ENCODE data around the gene PTPN1. TPM values are rescaled to one million over a fixed set of nuclear protein-coding genes. Genes with fewer than 3 reads are reported as not detected.

The PTPN1 gene
- polyA plus RNA-seq, 1 of the 3 experiments (the other 2 are of a cell fraction), result 23.6 TPM

DNA sequence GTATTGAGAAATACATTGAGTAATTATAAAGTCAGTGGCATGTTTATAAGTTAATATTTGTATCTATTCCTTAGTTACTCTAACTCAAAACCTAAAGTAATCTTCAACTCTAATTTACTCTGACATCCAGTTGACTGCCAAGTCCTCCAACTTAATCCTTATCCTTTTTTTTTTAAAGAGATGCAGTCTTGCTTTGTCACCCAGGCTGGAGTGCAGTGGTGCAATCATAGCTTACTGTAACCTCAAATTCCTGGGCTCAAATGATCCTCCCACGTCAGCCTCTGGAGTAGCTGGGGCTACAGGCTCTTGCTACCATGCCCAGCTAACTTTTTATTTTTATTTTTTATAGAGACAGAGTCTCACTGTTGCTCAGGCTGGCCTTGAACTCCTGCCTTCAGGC, 24.4 kb downstream of the PTPN1 start:
- Histone ChIP-seq H3K4me1 (ENCODE audit: control insufficient read depth in 1 of 2, insufficient read depth in 2 of 2, low read depth in 1 of 2, low read length in 1 of 2) (peaks cover 4 to 11% of the 10 kb centered on the region in 2 experiments; a peak in 2 of 4 replicates), H3K4me3 (ENCODE audit: low read depth in 2 of 2, low read length in 1 of 2) (no peak overlapping the region), H2AFZ (ENCODE audit: low read depth) (no peak overlapping the region), H3K27ac (ENCODE audit: low read depth in 2 of 2, low read length in 1 of 2) (no peak overlapping the region), H3K9ac (no peak overlapping the region), H3K9me3 (no peaks in the 10 kb centered on the region), H3K4me2 (no peak overlapping the region), H4K20me1 (ENCODE audit: insufficient read depth) (peaks cover 46% of the 10 kb centered on the region), H3K79me2 (ENCODE audit: insufficient read depth) (peaks cover 98% of the 10 kb centered on the region), H3K36me3 (replicated peaks in 1 of 2; ENCODE audit: control insufficient read depth in 1 of 2, insufficient read depth in 2 of 2, low read length in 1 of 2) (peaks cover 0 to under 1% of the 10 kb centered on the region in 2 experiments), H3K9me2 (no peaks in the 10 kb centered on the region), H3F3A (replicated peaks; ENCODE audit: insufficient read depth) (peaks cover 6% of the 10 kb centered on the region), H3K27me3 (ENCODE audit: insufficient read depth) (no peaks in the 10 kb centered on the region)
- TF ChIP-seq, protein P1, sequence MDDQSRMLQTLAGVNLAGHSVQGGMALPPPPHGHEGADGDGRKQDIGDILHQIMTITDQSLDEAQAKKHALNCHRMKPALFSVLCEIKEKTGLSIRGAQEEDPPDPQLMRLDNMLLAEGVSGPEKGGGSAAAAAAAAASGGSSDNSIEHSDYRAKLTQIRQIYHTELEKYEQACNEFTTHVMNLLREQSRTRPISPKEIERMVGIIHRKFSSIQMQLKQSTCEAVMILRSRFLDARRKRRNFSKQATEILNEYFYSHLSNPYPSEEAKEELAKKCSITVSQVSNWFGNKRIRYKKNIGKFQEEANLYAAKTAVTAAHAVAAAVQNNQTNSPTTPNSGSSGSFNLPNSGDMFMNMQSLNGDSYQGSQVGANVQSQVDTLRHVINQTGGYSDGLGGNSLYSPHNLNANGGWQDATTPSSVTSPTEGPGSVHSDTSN (IDR thresholded peaks at IDR 0.05), result 0 out of 2 replicates have a peak, but pooled peaks have one; percentile 4
- TF ChIP-seq SIN3A (IDR thresholded peaks at IDR 0.05; ENCODE audit: borderline replicate concordance, low read depth, low read length) (no peak), POLR2AphosphoS5 (IDR thresholded peaks at IDR 0.05; ENCODE audit: low read depth, low read length) (no peak), TCF12 (IDR thresholded peaks at IDR 0.05) (no peak)
- TF ChIP-seq, protein P2, sequence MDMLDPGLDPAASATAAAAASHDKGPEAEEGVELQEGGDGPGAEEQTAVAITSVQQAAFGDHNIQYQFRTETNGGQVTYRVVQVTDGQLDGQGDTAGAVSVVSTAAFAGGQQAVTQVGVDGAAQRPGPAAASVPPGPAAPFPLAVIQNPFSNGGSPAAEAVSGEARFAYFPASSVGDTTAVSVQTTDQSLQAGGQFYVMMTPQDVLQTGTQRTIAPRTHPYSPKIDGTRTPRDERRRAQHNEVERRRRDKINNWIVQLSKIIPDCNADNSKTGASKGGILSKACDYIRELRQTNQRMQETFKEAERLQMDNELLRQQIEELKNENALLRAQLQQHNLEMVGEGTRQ (IDR thresholded peaks at IDR 0.05; ENCODE audit: borderline replicate concordance, low read depth, low read length), result no peak
- CTCF ChIA-PET, result interaction anchor here (0.7 to 1.2 kb wide), 2 partner anchors 8 to 42 kb away, joined by 3 to 5 read pairs; no protein-coding TSS in a partner anchor
- WGBS (ENCODE audit: low lambda C conversion rate), result 89% methylated on average over 1 of the region's 1 CpG
- DNase-seq, result no peak
- POLR2A ChIA-PET, result no interaction called here

DNA sequence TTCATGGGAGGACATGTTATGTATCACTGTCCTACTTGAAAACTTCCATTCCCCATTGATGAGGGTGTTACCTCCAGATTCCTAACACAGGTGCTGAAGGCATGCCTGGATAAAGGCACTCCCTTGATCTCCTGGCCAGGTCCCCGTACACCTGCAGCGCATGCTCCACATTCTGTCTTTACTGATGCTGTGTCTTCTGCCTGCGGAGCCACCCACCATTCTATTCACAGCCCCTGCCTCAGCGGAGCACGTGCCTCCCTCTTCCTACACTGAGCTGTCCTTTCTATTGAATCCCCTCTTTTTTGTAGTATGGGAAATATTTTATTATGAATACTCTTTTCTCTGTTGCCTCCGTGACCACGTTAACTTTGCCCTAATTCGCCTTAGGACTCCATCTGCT, 25.0 kb downstream of the PTPN1 start:
- Histone ChIP-seq H3K9ac (no peak overlapping the region), H3K4me3 (ENCODE audit: low read depth in 2 of 2, low read length in 1 of 2) (no peak overlapping the region), H3F3A (replicated peaks; ENCODE audit: insufficient read depth) (peaks cover 9% of the 10 kb centered on the region), H3K79me2 (ENCODE audit: insufficient read depth) (peaks cover 98% of the 10 kb centered on the region), H3K27me3 (ENCODE audit: insufficient read depth) (no peaks in the 10 kb centered on the region), H4K20me1 (ENCODE audit: insufficient read depth) (peaks cover 43% of the 10 kb centered on the region), H3K4me1 (ENCODE audit: control insufficient read depth in 1 of 2, insufficient read depth in 2 of 2, low read depth in 1 of 2, low read length in 1 of 2) (peaks cover 4 to 8% of the 10 kb centered on the region in 2 experiments; a peak in 2 of 4 replicates), H3K4me2 (no peak overlapping the region), H3K36me3 (replicated peaks in 1 of 2; ENCODE audit: control insufficient read depth in 1 of 2, insufficient read depth in 2 of 2, low read length in 1 of 2) (peaks cover 0 to 3% of the 10 kb centered on the region in 2 experiments), H2AFZ (ENCODE audit: low read depth) (no peak overlapping the region), H3K27ac (ENCODE audit: low read depth in 2 of 2, low read length in 1 of 2) (no peak overlapping the region), H3K9me3 (no peaks in the 10 kb centered on the region), H3K9me2 (no peaks in the 10 kb centered on the region)
- ChIA-PET CTCF (interaction anchor here (0.7 to 1.9 kb wide), 3 partner anchors 9 to 41 kb away, joined by 3 to 6 read pairs (median 5); no protein-coding TSS in a partner anchor), POLR2A (no interaction called here)
- DNase-seq, result no peak
- WGBS (ENCODE audit: low lambda C conversion rate), result 97% methylated on average over 8 of the region's 8 CpGs
- no peak for TF ChIP-seq ELF1 (IDR thresholded peaks at IDR 0.05)
- TF ChIP-seq NRF1 (IDR thresholded peaks at IDR 0.05; ENCODE audit: low read depth, low read length), result no peak
- no peak for TF ChIP-seq CHD2 (IDR thresholded peaks at IDR 0.05; ENCODE audit: low read length, partially characterized antibody)
- no peak for TF ChIP-seq RFX5 (IDR thresholded peaks at IDR 0.05; ENCODE audit: low read length)
- TF ChIP-seq, protein P3, sequence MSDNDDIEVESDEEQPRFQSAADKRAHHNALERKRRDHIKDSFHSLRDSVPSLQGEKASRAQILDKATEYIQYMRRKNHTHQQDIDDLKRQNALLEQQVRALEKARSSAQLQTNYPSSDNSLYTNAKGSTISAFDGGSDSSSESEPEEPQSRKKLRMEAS (IDR thresholded peaks at IDR 0.05; ENCODE audit: low read depth), result no peak
- TF ChIP-seq, protein P4, sequence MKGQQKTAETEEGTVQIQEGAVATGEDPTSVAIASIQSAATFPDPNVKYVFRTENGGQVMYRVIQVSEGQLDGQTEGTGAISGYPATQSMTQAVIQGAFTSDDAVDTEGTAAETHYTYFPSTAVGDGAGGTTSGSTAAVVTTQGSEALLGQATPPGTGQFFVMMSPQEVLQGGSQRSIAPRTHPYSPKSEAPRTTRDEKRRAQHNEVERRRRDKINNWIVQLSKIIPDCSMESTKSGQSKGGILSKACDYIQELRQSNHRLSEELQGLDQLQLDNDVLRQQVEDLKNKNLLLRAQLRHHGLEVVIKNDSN (IDR thresholded peaks at IDR 0.05; ENCODE audit: borderline replicate concordance, low read depth), result no peak
